ENCODE results near the gene GALNTL6.
"Not testable (repeated sequence)": the region's sequence is repeated elsewhere in the genome, so short reads cannot be mapped to it uniquely, and the experiment has no call there.

The GALNTL6 gene

DNA sequence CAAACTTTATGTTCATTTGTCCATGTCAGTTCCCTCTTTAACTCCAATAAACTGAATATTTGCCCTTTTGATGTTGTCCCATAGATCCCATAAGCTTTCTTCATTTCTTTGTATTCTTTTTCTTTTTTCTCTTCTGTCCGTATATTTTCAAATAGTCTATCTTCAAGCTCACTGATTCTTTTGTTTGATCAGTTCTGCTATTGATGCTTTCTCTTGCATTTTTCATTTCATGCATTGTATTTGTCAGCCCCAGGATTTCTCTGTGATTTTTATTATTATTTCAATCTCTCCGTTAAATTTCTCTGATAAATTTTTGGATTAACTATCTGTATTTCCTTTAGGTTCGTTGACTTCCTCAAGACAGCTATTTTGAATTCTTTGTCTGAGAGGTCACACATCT, 1082.5 kb downstream of the GALNTL6 start:
- H3K4me3 ChIP-seq (replicated peaks in 1 of 2; ENCODE audit: low read depth in 2 of 2, low read length in 2 of 2): no peak overlapping the region
- DNase-seq (ENCODE audit: low read depth in 2 of 2): no peak
- no peak for TF ChIP-seq CTCF (IDR thresholded peaks at IDR 0.05; ENCODE audit: low read depth, low read length)

DNA sequence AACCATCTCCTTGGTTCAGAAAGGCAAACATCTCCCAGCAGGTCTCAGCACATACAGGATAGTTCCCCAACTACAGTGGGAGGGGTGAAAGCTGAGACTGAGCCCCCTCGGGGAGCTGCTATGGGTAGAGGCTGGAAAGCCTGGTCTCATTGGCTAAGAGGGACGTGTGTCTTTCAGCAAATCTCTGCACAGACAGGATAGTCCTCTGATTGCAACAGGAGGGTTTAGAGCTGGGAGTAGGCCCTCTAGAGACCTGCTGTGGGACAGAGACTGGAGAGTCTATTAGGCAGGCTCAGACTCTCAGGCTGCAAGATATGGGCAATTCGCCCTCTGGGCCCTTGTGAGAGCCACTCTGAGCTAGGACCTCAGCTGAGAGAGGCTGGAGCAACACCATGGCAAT, 1083.8 kb downstream of the GALNTL6 start:
- DNase-seq (ENCODE audit: low read depth in 2 of 2): no peak
- no peak for TF ChIP-seq CTCF (IDR thresholded peaks at IDR 0.05; ENCODE audit: low read depth, low read length)
- H3K4me3 ChIP-seq (replicated peaks in 1 of 2; ENCODE audit: low read depth in 2 of 2, low read length in 2 of 2): no peak overlapping the region

DNA sequence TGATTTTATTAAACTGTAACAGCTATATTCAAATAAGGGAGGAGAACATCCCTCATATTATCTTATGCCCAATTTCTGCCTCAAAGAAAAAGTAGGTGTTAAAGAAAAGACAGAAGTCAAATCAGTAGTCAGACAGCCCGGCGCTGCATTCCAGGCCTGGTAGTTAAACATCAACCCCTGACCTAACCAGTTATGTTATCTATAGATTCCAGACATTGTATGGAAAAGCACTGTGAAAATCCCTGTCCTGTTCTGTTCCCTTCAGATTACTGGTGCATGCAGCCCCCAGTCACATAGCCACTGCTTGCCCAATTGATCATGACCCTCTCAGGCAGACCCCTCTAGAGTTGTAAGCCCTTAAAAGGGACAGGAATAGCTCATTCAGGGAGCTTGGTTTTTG, 1085.5 kb downstream of the GALNTL6 start:
- no peak for TF ChIP-seq CTCF (IDR thresholded peaks at IDR 0.05; ENCODE audit: low read depth, low read length)
- DNase-seq (ENCODE audit: low read depth in 2 of 2): no peak

DNA sequence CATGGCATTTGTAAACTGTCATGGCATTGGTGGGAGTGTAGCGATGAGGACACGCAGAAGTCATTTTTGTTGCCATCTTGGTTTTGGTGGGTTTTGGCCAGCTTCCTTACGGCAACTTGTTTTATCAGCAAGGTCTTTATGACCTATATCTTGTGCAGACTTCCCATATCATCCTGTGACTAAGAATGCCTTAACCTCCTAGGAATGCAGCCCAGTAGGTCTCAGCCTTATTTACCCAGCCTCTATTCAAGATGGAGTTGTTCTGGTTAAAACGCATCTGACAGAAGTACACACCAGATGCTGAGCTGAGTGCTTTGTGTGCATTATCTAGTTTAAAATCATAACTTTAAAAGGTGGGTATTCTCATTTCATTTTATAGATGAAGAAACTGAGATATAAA, 1086.7 kb downstream of the GALNTL6 start:
- DNase-seq (ENCODE audit: low read depth in 2 of 2): no peak
- TF ChIP-seq CTCF (IDR thresholded peaks at IDR 0.05; ENCODE audit: low read depth, low read length): no peak

More for the DNA sequence above, 1085.5 kb downstream of the GALNTL6 start:
- H3K4me3 ChIP-seq (replicated peaks in 1 of 2; ENCODE audit: low read depth in 2 of 2, low read length in 2 of 2): no peak overlapping the region

DNA sequence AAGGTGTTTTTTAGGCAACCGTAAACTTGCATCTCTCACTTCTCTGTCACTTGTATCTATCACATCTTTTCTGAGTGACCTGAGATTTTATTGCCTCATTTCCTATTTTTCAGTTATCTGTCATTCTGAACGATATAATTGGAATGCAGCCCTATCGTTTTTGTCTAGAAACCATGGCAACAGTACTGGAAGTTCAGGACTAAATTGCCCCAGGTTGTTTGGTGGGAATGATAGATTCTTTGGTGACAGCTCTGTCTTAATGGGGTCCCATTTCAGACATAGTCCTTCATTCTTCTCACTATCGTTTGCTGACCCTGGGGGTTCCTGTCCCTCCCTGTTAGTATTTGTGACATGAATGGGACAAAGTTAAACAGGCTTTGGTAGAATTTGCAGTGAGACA, 1087.7 kb downstream of the GALNTL6 start:
- no peak for DNase-seq (ENCODE audit: low read depth in 2 of 2)
- H3K4me3 ChIP-seq (replicated peaks in 1 of 2; ENCODE audit: low read depth in 2 of 2, low read length in 2 of 2): no peak overlapping the region
- TF ChIP-seq CTCF (IDR thresholded peaks at IDR 0.05; ENCODE audit: low read depth, low read length): no peak

More for the DNA sequence above, 1086.7 kb downstream of the GALNTL6 start:
- H3K4me3 ChIP-seq (replicated peaks in 1 of 2; ENCODE audit: low read depth in 2 of 2, low read length in 2 of 2): no peak overlapping the region

DNA sequence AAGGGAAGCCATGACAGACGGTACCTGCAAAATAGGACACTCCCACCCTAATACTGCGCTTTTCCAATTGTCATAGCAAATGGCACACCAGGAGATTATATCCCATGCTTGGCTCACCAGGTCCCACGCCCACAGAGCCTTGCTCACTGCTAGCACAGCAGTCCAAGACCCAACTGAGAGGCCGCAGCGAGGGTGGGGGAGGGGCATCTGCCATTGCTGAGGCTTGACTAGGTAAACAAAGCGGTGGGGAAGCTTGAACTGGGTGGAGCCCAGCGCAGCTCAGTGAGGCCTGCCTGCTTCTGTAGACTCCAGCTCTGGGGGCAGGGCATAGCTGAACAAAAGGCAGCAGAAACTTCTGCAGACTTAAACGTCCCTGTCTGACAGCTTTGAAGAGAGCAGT, 1099.3 kb downstream of the GALNTL6 start:
- H3K4me3 ChIP-seq (replicated peaks in 1 of 2; ENCODE audit: low read depth in 2 of 2, low read length in 2 of 2); DNase-seq (ENCODE audit: low read depth in 2 of 2): not testable (repeated sequence)

DNA sequence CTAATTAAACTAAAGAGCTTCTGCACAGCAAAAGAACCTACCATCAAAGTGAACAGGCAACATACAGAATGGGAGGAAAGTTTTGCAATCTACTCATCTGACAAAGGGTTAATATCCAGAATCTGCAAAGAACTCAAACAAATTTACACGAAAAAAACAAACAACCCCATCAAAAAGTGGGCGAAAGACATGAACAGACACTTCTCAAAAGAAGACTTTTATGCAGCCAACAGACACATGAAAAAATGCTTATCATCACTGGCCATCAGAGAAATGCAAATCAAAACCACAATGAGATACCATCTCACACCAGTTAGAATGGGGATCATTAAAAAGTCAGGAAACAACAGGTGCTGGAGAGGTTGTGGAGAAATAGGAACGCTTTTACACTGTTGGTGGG, 1104.2 kb downstream of the GALNTL6 start:
- H3K4me3 ChIP-seq (replicated peaks in 1 of 2; ENCODE audit: low read depth in 2 of 2, low read length in 2 of 2); DNase-seq (ENCODE audit: low read depth in 2 of 2): not testable (repeated sequence)

- TF ChIP-seq CTCF (IDR thresholded peaks at IDR 0.05; ENCODE audit: low read depth, low read length): no peak
- no peak for DNase-seq (ENCODE audit: low read depth in 2 of 2)
- H3K4me3 ChIP-seq (replicated peaks in 1 of 2; ENCODE audit: low read depth in 2 of 2, low read length in 2 of 2): no peak overlapping the region
Observed at GRCh38 chr4:172919269-172919668, 1106.1 kb downstream of the GALNTL6 start.

Data from cardiac fibroblast (primary cell).